Lung microvascular endothelial cell (primary cell): ENCODE results near the gene RPL3. TPM values are rescaled to one million over a fixed set of nuclear protein-coding genes. Genes with fewer than 3 reads are reported as not detected.

Experiments used
- DNase-seq, 2 donors: peaks; one replicate each; pipeline versions ENCODE4 v3.0.0 to v3.0.0-alpha.2; 2010; ENCODE audit warnings: low read depth in 2 of 2
- total RNA-seq: library from RNA; depleted of rRNA; stranded (reverse); fragments of >200 nt; gene quantifications from 2 replicates; pipeline ENCODE4 v1.2.1, GENCODE V29; 2014

The RPL3 gene
- total RNA-seq, 1 donor from 2014 or later, result 3,005 TPM

GRCh38 chr22:39283322-39284141 is 35.9 kb downstream of the RPL3 start:
- DNase-seq, result peak; percentile 78 to 90

DNA sequence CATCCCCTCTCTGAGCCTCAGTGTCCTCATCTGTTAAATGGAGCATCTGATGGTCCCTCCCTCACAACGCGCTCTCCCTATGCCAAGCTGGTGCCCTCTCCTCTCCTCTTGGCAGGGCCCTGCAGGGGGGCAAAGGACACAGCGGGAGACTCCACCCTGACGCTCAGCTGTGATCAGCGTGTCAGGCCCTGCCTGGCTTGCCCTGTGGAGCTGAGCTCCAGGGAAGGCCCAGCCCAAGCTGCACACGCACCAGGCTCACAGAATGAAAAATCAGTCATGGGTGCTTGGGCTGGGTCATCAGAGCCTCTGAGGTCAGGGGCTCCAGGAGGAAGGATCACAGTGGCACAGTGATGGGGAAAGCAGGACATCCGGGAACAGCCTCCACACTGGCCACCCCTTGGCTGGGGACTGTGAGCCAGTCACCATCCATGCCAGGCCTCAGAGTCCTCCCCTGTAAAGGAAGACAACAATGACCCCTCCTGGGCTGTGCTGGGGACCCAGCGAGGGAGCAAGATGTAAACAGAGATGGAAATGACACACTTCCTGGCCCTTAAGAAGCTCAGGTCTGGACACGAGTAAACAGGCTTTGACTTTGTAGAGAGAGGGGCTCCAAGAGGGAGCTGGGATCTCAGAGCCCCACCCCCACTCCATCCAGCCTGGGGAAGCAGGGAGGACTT is 36.6 kb downstream of the RPL3 start:
- DNase-seq, result peak in 1 of 2 donors; percentile 88

- no peak for DNase-seq
Observed at GRCh38 chr22:39281126-39281525, 38.3 kb downstream of the RPL3 start.

GRCh38 chr22:39280250-39280649 is 39.2 kb downstream of the RPL3 start:
- DNase-seq, result no peak

- no peak for DNase-seq
Observed at GRCh38 chr22:39279170-39279850, 40.1 kb downstream of the RPL3 start.

DNA sequence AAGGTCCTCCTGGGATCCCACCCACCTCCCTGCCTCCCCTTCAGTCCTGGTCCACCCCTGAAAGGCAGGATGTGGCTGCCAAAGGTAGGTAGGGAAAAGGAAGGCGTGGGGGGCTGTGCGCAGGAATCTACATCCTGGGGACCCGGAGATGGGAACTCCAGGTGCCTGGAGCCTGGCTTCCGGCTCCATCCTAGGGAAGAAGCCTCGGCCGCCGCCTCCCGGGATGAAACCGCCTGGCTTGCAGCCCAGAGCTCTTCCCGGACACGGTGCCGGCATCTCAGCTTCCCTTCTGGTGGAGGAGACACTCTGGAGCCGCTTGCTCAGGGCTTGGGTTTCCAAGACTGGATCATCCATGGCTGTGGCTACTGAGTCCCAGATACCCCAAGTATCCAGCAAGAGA is 41.4 kb downstream of the RPL3 start:
- DNase-seq, result peak in 1 of 2 donors; percentile 39

DNA sequence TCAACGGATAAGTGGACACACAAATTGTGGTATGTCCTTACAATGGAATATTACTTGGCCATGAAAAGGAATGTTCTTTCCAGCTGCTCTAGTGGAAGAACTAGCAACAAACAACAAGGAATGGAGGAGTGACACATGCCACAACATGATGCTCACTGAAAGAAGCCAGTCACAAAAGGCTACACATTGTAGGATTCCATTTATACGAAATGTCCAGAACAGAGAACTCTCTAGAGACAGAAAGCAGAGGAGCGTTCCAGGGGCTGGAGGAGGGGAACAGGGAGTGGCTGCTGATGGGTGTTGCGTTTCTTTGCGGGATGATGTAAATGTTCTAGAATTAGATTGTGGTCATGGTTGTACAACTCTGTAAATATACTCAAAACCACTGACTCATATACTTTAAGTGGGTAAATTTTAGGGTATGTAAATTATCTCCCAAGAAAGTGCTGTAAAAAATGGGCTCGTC is 42.2 kb downstream of the RPL3 start:
- no peak for DNase-seq

- DNase-seq, result no peak
Observed at GRCh38 chr22:39276440-39277141, 42.8 kb downstream of the RPL3 start.

- DNase-seq, result no peak
Observed at GRCh38 chr22:39275814-39276439, 43.5 kb downstream of the RPL3 start.

DNA sequence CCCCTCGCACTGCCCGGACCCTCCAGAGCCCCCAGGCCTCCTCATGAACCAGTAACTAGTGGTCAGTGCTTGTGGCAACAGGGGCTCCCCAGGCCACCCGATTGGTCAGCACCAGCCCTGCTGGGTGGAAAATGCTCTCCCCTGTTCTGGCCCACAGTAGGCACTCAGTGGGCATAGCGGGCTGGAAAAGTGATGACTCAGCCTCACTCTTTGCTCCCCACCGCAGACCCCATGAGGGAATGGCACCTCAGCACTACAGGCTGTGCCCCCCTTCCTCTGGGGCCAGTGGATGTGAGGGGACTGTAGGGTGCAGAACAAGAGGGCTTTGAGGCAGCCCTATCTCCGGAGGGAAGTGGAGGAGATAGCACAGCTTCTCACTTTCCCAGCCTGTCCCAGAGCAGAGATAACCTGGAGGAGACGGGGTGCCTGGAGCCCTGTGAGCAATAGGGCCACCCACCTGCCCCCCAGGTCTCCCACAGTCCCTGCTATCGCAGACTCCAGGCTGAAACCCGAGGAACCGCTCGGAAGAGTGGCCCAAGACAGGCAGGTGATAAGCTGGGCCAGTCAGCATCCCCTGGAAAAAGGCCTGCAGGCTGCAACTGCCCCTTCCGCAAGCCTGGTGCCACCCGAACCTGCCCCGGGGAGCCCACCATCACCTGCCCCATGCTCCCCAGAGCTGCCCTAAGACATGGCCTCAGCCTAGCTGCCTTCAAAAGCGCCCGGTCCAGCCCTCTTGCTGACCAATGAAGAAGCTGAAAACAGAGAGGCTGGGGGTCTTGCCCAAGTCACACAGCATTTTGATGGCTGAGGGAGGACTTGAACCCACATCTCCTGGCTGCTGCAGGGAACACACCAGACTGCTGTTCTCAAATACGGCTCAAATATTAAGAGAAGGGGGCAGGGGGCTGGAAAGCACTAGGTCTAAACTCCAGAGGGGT is 45.2 kb downstream of the RPL3 start:
- no peak for DNase-seq

GRCh38 chr22:39270792-39271191 is 48.6 kb downstream of the RPL3 start:
- no peak for DNase-seq

DNA sequence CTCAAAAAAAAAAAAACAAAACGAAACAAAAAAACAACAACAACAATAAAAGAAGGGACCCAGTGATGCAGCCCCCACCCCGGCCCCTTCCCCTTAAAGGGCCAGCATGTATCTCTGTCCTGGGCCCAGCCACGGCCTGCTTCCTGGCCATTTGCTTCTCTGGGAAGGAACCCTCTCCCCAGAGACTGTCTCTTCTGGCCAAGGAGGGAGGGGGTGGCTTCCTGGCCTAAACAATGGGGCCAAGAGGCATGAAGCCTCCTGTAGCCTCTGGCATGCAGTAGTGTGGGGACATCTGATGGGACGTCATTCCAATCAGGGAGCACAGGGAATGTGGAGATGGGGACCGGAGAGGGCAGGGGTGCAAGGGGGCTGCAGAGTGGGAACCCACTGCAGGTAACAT is 49.1 kb downstream of the RPL3 start:
- DNase-seq, result peak in 1 of 2 donors; percentile 37

GRCh38 chr22:39269095-39269790 is 50.2 kb downstream of the RPL3 start:
- no peak for DNase-seq

- DNase-seq, result no peak
Observed at GRCh38 chr22:39268645-39269044, 50.8 kb downstream of the RPL3 start.

- no peak for DNase-seq
Observed at GRCh38 chr22:39267974-39268373, 51.4 kb downstream of the RPL3 start.

- no peak for DNase-seq
Observed at GRCh38 chr22:39266398-39267030, 52.9 kb downstream of the RPL3 start.

DNA sequence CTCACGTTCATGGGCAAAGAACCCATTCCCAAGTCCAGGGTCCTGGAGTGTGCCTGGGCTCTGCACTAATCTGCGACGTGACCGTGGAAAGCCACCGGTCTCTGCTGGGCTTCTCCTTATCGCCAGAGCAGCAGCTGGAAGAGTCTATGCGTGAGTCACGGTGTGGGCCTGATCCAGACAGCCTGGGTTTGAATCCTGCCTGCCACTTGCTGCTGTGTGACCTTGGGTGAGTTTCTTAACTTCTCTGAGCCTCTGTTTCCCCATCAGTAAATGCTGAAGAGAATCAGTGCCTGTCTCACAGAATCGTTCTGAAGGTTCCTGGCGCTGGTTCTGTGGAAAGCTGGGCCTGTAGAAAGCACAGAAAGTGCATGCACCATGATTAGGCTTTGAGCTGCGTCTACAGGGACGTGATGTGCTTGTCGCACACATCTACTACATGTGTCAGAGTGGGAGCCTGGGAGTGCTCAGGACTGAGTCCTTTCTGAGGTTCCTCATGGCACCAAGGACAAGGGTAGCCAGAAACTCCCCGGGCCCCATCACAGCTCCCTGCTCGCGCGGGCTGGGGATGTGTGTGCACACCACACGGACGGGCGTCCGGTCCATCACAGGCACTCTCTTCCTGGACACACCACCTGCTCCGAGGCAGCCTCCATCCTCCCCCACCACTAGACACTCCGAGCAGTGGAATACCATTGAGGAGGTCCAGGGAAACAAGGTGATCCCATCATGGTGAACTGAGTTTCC is 54.1 kb downstream of the RPL3 start:
- no peak for DNase-seq

DNA sequence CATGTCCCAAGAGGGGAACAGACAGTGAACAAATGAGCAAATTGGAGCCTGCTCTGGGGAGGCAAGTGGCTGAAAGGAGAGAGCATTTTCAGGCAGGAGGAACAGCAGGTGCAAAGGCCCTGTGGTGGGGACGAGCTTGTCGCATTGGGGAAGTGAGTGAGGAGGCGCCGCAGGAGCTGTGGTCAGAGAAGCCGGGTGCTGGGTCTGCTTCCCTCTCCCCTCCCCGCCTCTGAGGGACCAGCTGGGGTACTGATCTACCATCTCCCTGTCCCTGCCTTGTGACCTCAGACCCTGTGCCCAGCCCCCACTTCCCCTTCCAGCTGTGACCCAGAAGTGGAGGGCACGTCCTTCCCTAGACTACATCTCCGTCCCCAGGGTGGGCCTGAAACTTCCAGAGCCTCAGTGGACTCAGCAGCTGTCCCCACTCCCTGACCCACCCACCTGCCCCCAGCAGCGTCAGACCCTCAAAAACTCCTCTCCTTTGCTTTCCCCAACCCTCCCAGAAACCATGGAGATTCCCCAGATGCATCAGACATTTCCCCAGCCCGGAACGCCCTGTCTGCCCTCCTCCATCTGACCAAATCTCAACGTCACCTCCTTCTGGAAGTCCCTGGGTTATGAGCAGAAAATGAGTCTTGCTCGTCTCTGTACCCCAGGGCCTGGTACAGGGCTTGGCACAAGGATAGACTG is 54.9 kb downstream of the RPL3 start:
- DNase-seq, result no peak
